Right lobe of liver (tissue), 6 donors: ENCODE measurements around the gene GNG12. TPM values are rescaled to one million over a fixed set of nuclear protein-coding genes. Genes with fewer than 3 reads are reported as not detected.

Source experiments
- ATAC-seq, 4 donors: fragments of 200-7000 bp; cut with Tn5 transposase; one replicate each; pipeline ENCODE4 v1.9.1; 2020; ENCODE audit warnings: mild to moderate bottlenecking in 4 of 4, moderate library complexity in 4 of 4
- DNase-seq, 3 donors: peaks; one replicate each; pipeline ENCODE4 v3.0.0-alpha.2; 2020
- H3K27ac ChIP-seq, 3 donors: fragments of 200-600 bp; one replicate each; pipeline ENCODE4 v1.8.0; 2022
- H3K27me3 ChIP-seq, 2 donors: fragments of 200-600 bp; one replicate each; pipeline ENCODE4 v1.8.0; 2022
- H3K36me3 ChIP-seq, 4 donors: fragments of 200-600 bp; sonication (generic) in 1 of 4; one replicate each; pipeline versions ENCODE4 v1.5.1 to v1.8.0; 2017 to 2022; ENCODE audit warnings: control low read depth in 1 of 4
- H3K4me1 ChIP-seq, 4 donors: fragments of 200-600 bp; sonication (generic) in 1 of 4; one replicate each; pipeline versions ENCODE4 v1.5.1 to v1.8.0; 2017 to 2022; ENCODE audit warnings: control low read depth in 1 of 4
- H3K4me3 ChIP-seq, 3 donors: fragments of 200-600 bp; one replicate each; pipeline ENCODE4 v1.8.0; 2022
- H3K9me3 ChIP-seq, 4 donors: fragments of 200-600 bp; sonication (generic) in 1 of 4; one replicate each; pipeline versions ENCODE4 v1.5.1 to v1.8.0; 2017 to 2022; ENCODE audit warnings: control low read depth in 1 of 4
- CTCF ChIP-seq, 4 donors: fragments of 200-600 bp in 3 of 4; fragments of 450-650 bp in 1 of 4; IDR thresholded peaks; one replicate each; pipeline versions ENCODE4 v1.5.1 to v1.8.0; 2016 to 2022; ENCODE audit warnings: antibody characterized with exemption in 4 of 4, mild to moderate bottlenecking in 2 of 4
- POLR2A ChIP-seq: fragments of 450-650 bp; IDR thresholded peaks from one replicate; pipeline ENCODE4 v1.6.1; 2017; ENCODE audit warnings: antibody characterized with exemption, mild to moderate bottlenecking
- WGBS: methylation state at CpG from one replicate; pipeline ENCODE4 v1.1.6; 2018; ENCODE audit warnings: low coverage, low lambda C conversion rate; ENCODE audit not compliant: insufficient coverage; ENCODE audit errors: missing lambda C conversion rate; 5-methylcytosine and 5-hydroxymethylcytosine counted together
- intact Hi-C, 2 donors: fragments of 100-400 bp; cut with DNase I; formaldehyde crosslinking; loops; one replicate each; pipeline versions ENCODE4 v1.11.2 to v1.14.1; 2022
- total RNA-seq, 6 experiments: library from RNA; depleted of rRNA in 2 of 6; stranded (reverse); fragments of >200 nt in 2 of 6; fragmentation: NEBNext Ultra II Directional in 3 of 6; extraction: Animal tissue kit (Norgen Biotek cat#: 25700) in 3 of 6; gene quantifications; one replicate each; pipeline versions ENCODE4 v1.1.0 to v1.2.4, GENCODE V29; 2016 to 2023
- donor health status: DM: no; HTN: yes; CAD: no.
- donor health status: DM: no; HTN: no; CAD: no.
- donor health status: DM: no; HTN: no; CAD: no.
- donor health status: DM: no; HTN: yes; CAD: no.
- donor health status: DM: no; HTN: yes; CAD: no.

The GNG12 gene
- total RNA-seq, 6 experiments from 2014 or later = 18.8 to 52.7 (median 33.9) TPM

DNA sequence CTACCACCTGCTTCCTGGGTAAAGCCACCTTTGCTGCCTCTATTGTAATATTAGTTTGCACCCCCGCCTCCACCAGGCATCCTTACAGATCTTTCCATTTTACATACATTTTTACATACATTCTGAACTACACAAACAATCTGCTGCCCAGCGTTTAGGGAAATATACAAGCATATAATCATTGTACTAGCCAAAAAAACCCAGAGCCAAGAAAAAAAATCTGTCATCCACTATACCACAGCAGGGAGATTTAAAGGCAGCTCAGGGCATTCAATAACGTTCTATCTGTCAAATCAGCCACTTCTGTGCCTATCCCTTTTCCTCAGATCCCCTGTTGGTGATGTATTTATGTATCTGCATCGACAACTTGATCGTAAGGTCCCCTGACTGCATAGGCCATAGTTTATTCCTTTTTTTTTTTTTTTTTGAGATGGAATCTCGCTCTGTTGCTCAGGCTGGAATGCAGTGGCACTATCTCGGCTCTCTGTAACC lies 43.0 kb downstream of the GNG12 start:
- 83% methylated on average over 6 of the region's 7 CpGs for WGBS
- Histone ChIP-seq H3K9me3 (no peaks in the 10 kb centered on the region), H3K27me3 (no peaks in the 10 kb centered on the region), H3K27ac (no peak overlapping the region), H3K4me3 (no peak overlapping the region), H3K4me1 (no peaks in the 10 kb centered on the region), H3K36me3 (no peaks in the 10 kb centered on the region)
- DNase-seq = no peak
- ATAC-seq = no peak
- intact Hi-C loops = no loop called here
- TF ChIP-seq CTCF (IDR thresholded peaks at IDR 0.05) = no peak
- TF ChIP-seq POLR2A = no peak

GRCh38 chr1:67789551-67789950 lies 43.7 kb downstream of the GNG12 start:
- WGBS = 89% methylated on average over 4 of the region's 6 CpGs
- no peaks in the 10 kb centered on the region for H3K36me3 ChIP-seq
- TF ChIP-seq CTCF (IDR thresholded peaks at IDR 0.05) (no peak), POLR2A (no peak)
- H3K4me1 ChIP-seq = no peaks in the 10 kb centered on the region
- no peaks in the 10 kb centered on the region for H3K27me3 ChIP-seq
- DNase-seq (no peak), ATAC-seq (peak; percentile 30 to 53 (median 36))
- H3K4me3 ChIP-seq = no peak overlapping the region
- no peaks in the 10 kb centered on the region for H3K9me3 ChIP-seq
- no peak overlapping the region for H3K27ac ChIP-seq
- intact Hi-C loops = no loop called here

DNA sequence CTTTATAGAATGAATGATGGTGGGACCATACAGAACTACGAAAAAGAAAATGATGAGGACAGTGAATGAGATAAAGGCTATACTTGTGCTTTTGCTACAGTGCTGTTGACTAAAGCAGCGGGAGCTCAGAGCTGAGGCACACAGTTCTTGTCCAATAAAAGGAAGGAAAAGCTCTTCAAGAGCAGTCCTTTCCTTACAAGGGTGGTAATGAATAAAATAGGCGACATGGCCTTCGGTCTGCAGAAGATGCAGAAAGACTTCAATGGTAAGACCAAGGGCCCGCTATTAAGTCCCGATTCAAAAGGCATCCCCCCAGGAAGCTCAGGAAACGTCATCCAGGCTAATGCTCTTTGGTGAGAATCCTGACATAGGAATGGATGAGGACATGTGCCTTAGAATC lies 44.4 kb downstream of the GNG12 start:
- Histone ChIP-seq H3K27ac (no peak overlapping the region), H3K27me3 (no peaks in the 10 kb centered on the region), H3K4me1 (no peaks in the 10 kb centered on the region), H3K9me3 (no peaks in the 10 kb centered on the region), H3K36me3 (no peaks in the 10 kb centered on the region), H3K4me3 (no peak overlapping the region)
- TF ChIP-seq CTCF (IDR thresholded peaks at IDR 0.05) (no peak), POLR2A (no peak)
- ATAC-seq = no peak
- no peak for DNase-seq
- 61% methylated on average over 7 of the region's 7 CpGs for WGBS
- intact Hi-C loops = no loop called here

DNA sequence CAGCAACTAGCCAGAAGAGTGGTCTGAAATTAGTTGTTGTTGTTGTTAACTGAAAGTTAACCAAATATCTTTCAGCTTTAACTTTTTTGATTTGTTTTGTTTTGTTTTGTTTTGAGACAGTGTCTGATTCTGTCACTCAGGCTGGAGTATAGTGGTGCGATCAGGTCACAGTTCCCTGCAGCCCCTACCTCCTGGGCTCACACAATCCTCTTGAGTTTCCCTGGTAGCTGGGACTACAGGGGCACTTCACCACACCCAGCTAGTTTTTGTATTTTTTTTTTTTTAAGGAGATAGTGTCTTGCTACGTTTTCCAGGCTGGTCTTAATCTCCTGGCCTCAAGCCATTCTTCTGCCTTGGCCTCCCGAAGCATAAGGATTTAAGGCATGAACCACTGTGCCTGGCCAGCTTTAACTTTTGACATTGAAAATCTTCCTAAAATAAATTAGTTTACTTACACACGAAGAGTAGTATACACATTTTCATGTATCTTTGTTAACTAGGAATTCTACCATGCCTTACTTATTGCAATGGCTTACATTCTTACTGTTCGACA lies 45.0 kb downstream of the GNG12 start:
- H3K27ac ChIP-seq = no peak overlapping the region
- intact Hi-C loops = no loop called here

More for the DNA sequence above, 45.0 kb downstream of the GNG12 start:
- no peak overlapping the region for H3K4me3 ChIP-seq
- no peaks in the 10 kb centered on the region for H3K4me1 ChIP-seq
- no peaks in the 10 kb centered on the region for H3K27me3 ChIP-seq
- no peak for DNase-seq
- TF ChIP-seq CTCF (IDR thresholded peaks at IDR 0.05) (no peak), POLR2A (no peak)
- H3K9me3 ChIP-seq = no peaks in the 10 kb centered on the region
- H3K36me3 ChIP-seq = no peaks in the 10 kb centered on the region
- no peak for ATAC-seq
- 67% methylated on average over 5 of the region's 5 CpGs for WGBS
